ENCODE results near the gene MCAT. TPM values are rescaled to one million over a fixed set of nuclear protein-coding genes. Genes with fewer than 3 reads are reported as not detected.

The MCAT gene
- total RNA-seq, 1 experiment from 2014 or later: 16.3 TPM

- CTCF ChIA-PET: no interaction called here
- H3K4me1 ChIP-seq (ENCODE audit: control insufficient read depth, insufficient read depth, low read length): no peaks in the 10 kb centered on the region
- ATAC-seq (no peak), DNase-seq (ENCODE audit: low read depth, low spot score) (no peak)
- no peaks in the 10 kb centered on the region; the same call in 1 of the 2 replicates for H3K36me3 ChIP-seq (ENCODE audit: control insufficient read depth, insufficient read depth, low read length)
- intact Hi-C loops (cut with micrococcal nuclease; ENCODE audit: unreplicated experiment) (no loop called here), in situ Hi-C loops (cut with HindIII; ENCODE audit: low pct_unique_long_range_greater_than_20kb, low sequenced_read_pairs) (no loop called here)
- no TSS peak for BruUV-seq (replicated peaks)
- no peak for TF ChIP-seq SIN3A (IDR thresholded peaks at IDR 0.05; ENCODE audit: borderline replicate concordance, insufficient read depth, low read depth, low read length)
- TF ChIP-seq REST (IDR thresholded peaks at IDR 0.05; ENCODE audit: insufficient read depth in 1 of 2, low read depth in 2 of 2, low read length in 1 of 2): no peak
- no peak for TF ChIP-seq TCF7L2 (IDR thresholded peaks at IDR 0.05; ENCODE audit: low read depth, low read length)
- TF ChIP-seq, protein P1, sequence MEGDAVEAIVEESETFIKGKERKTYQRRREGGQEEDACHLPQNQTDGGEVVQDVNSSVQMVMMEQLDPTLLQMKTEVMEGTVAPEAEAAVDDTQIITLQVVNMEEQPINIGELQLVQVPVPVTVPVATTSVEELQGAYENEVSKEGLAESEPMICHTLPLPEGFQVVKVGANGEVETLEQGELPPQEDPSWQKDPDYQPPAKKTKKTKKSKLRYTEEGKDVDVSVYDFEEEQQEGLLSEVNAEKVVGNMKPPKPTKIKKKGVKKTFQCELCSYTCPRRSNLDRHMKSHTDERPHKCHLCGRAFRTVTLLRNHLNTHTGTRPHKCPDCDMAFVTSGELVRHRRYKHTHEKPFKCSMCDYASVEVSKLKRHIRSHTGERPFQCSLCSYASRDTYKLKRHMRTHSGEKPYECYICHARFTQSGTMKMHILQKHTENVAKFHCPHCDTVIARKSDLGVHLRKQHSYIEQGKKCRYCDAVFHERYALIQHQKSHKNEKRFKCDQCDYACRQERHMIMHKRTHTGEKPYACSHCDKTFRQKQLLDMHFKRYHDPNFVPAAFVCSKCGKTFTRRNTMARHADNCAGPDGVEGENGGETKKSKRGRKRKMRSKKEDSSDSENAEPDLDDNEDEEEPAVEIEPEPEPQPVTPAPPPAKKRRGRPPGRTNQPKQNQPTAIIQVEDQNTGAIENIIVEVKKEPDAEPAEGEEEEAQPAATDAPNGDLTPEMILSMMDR (IDR thresholded peaks at IDR 0.05): no peak
- no peak overlapping the region for H3K27ac ChIP-seq (ENCODE audit: low read length)
- POLR2A ChIA-PET: no interaction called here
- no peaks in the 10 kb centered on the region for H3K27me3 ChIP-seq (ENCODE audit: control insufficient read depth, insufficient read depth, low read length)
- no peak overlapping the region for H3K4me3 ChIP-seq (ENCODE audit: low read depth in 2 of 2, low read length in 2 of 2)
- H3K9me3 ChIP-seq (ENCODE audit: control insufficient read depth, insufficient read depth, low read depth, low read length): no peaks in the 10 kb centered on the region
Measured at GRCh38 chr22:43177479-43177878, 34.3 kb upstream of the MCAT start.

- BruUV-seq (replicated peaks): no TSS peak
- H3K4me3 ChIP-seq (ENCODE audit: low read depth in 2 of 2, low read length in 2 of 2): no peak overlapping the region
- ATAC-seq (no peak), DNase-seq (ENCODE audit: low read depth, low spot score) (no peak)
- CTCF ChIA-PET: no interaction called here
- H3K36me3 ChIP-seq (ENCODE audit: control insufficient read depth, insufficient read depth, low read length): no peaks in the 10 kb centered on the region; the same call in 1 of the 2 replicates
- H3K27ac ChIP-seq (ENCODE audit: low read length): no peak overlapping the region
- H3K27me3 ChIP-seq (ENCODE audit: control insufficient read depth, insufficient read depth, low read length): no peaks in the 10 kb centered on the region
- in situ Hi-C loops (cut with HindIII; ENCODE audit: low pct_unique_long_range_greater_than_20kb, low sequenced_read_pairs): no loop called here
- intact Hi-C loops (cut with micrococcal nuclease; ENCODE audit: unreplicated experiment): no loop called here
- no peak for TF ChIP-seq TCF7L2 (IDR thresholded peaks at IDR 0.05; ENCODE audit: low read depth, low read length)
- no peak for TF ChIP-seq POLR2AphosphoS5 (IDR thresholded peaks at IDR 0.05; ENCODE audit: low read depth, low read length)
- TF ChIP-seq REST (IDR thresholded peaks at IDR 0.05; ENCODE audit: insufficient read depth in 1 of 2, low read depth in 2 of 2, low read length in 1 of 2): no peak
- TF ChIP-seq, protein P1 (IDR thresholded peaks at IDR 0.05): no peak
- TF ChIP-seq SIN3A (IDR thresholded peaks at IDR 0.05; ENCODE audit: borderline replicate concordance, insufficient read depth, low read depth, low read length): no peak
- H3K4me1 ChIP-seq (ENCODE audit: control insufficient read depth, insufficient read depth, low read length): no peaks in the 10 kb centered on the region
- H3K9me3 ChIP-seq (ENCODE audit: control insufficient read depth, insufficient read depth, low read depth, low read length): no peaks in the 10 kb centered on the region
- POLR2A ChIA-PET: no interaction called here
Measured at GRCh38 chr22:43176090-43176489, 32.9 kb upstream of the MCAT start.
